Kasumi-1 (cell line): ENCODE measurements around the gene SLC39A6.
"Not testable (repeated sequence)": the region's sequence is repeated elsewhere in the genome, so short reads cannot be mapped to it uniquely, and the experiment has no call there.

Source experiments
- DNase-seq, 2 experiments: peaks; one replicate each; lab custom pipeline; 2025; lab: John Stamatoyannopoulos, UW

The SLC39A6 gene

DNA sequence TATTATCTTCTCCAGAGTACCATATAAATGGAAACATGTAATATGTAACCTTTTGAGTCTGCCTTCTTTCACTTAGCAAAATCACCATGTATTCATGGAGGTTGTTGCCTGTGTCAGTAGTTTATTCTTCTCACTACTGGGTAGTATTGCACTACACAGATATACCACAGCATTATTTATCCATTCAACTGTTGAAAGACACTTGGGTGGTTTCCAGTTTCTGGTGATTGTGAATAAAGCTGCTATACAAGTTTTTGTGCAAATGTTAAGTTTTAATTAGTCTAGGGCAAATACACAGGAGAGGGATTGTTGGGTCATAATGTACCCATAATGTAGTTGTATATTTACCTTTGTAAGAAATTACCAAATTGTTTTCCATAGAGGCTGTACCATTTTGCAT lies 32.2 kb downstream of the SLC39A6 start:
- DNase-seq: no peak

DNA sequence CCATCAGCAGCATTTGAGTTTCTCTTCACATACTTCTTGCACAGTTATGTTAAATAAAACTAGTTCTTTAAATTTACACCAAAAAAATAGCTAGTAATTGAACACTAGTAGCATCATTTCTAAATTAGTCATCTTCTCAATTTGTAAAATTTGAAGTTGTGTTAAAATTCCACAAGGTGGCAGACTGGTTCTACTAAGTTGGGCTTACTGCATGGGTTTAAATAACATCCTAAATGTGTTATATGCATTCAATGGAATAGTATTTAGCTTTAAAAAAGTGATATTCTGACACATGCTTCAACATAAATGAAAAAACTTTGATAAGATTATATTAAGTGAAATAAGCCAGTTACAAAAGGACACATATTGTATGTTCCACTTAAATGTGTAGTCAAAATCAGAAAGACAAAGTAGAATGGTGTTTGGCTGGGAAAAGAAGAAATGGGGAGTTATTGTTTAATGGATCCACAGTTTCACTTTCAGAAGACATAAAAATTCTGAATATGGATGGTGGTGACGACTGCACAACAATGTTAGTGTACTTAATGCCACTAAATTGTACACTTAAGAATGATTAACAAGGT lies 33.1 kb downstream of the SLC39A6 start:
- DNase-seq: peak; percentile 71 to 88

DNA sequence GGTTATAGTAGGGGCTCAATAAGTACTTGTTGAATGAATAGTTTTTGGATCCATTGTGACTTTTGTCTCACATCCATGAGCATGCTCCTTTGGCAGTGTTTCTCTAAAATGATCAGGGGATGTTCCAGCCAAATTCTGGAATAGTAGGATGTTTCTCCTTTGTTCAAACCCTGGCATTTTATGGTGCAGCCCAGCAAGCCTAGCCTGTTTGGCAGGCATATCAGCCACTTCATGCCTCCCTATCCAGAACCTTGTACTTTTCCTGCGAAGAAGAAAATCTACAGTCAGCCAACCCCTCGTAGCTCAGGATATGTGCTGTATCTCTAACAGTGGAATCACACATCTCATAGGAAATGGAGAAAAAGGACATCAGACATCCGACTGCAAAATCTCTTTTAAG lies 34.7 kb downstream of the SLC39A6 start:
- DNase-seq: no peak

DNA sequence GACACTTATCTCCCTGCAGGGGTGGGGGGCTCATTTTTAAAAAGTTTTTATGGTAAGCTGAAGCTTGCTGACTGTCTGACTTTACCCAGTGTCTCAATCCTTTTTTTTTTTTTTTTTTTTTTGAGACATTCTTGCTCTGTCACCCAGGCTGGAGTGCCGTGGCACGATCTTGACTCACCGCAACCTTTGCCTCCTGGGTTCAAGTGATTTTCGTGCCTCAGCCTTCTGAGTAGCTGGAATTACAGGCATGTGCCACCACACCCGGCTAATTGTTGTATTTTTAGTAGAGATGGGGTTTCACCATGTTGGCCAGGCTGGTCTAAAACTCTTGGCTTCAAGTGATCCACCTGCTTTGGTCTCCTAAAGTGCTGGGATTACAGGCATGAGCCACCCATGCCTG lies 37.0 kb downstream of the SLC39A6 start:
- not testable (repeated sequence) for DNase-seq

DNA sequence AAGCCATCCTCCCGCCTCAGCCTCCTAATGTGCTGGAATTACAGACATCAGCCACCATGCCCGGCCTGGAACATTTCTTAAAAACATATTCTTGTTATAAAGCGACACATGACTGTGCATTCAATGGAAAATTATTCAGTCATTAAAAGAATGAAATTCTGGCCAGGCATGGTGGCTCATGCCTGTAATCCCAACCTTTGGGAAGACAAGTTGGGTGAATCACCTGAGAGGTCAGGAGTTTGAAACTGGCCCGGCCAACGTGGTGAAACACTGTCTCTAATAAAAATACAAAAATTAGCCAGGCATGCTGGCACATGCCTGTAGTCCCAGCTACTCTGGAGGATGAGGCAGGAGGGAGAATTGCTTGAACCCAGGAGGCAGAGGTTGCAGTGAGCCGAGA lies 40.1 kb downstream of the SLC39A6 start:
- no peak for DNase-seq

DNA sequence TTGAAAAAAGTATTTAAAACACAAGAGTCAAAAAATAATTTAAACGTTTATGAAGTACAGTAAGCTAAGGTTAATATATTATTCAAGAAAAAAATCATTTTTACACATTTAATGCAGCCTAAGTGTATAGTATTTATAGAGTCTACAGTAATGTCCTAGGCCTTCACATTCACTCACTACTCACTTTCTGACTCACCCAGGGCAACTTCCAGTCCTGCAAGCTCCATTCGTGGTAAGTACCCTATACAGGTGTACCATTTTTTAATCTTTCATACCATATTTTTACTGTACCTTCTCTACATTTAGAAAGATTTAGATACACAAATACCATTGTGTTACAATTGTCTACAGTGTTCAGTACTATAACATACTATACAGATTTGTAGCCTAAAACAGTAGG lies 40.9 kb downstream of the SLC39A6 start:
- DNase-seq: no peak

DNA sequence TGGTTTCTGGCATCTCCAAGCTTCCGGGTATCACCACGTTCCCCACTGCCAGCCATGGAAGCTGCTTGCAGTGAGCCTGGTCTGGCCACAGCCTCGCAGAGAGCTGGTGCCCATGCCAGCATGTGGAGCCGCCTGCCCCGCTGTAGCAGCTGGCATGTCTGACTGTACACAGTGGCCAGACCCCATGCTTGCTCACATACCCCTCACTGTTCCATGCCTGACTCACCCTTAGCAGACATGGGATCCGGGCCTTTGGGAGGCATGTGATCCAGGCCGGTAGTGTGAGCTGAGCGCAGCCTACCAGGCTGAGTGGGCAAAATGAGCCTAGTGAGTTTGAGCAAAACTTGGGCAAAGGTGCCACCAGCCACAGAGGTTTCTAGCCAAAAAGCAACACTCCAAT lies 43.0 kb downstream of the SLC39A6 start:
- DNase-seq: no peak

DNA sequence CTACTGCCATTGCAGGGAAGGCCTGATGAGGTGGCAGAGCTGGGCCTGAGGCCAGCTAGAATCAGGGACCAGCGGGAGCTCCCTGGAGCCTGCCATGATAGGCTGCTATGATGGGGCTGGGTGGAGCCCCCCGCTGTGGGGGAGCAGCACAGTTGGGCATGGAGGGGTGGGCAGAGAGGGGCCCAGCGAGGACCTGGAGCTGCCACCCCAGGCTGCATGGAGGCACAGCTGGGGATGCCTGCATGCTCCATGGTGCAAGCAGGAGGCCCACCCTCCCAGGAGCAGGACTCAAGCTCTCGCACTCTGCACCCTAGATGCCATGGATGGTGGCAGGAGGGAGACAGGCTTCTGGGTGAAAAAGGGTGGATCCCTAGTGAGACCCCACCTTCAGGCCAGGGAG lies 43.9 kb downstream of the SLC39A6 start:
- DNase-seq: no peak

DNA sequence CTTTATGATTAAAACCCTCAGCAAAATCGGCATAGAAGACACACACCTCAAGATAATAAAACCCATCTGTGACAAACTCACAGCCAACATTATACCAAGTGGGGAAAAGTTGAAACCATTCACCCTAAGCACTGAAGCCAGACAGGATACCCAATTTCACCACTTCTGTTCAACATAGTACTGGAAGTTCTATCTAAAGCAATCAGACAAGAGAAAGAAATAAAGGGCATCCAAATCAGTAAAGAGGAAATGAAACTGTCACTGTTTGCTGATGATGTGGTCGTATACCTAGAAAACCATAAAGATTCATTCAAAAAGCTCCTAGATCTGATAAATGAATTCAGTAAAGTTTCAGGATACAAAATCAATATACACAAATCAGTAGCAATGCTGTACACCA lies 45.4 kb downstream of the SLC39A6 start:
- no peak for DNase-seq

DNA sequence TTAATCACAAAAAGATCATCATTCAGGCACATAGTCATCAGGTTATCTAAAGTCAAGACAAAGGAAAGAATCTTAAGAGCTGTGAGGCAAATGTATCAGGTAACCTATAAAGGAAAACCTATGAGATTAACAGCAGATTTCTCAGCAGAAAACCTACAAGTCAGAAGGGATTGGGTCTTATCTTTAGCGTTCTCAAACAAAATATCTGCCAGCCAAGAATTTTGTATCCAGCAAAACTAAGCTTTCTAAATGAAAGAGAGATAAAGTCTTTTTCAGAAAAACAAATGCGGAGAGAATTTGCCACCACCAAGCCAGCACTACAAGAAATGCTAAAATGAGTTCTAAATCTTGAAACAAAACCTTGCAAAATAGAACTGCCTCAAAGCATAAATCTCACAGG lies 48.0 kb downstream of the SLC39A6 start:
- DNase-seq: not testable (repeated sequence)

DNA sequence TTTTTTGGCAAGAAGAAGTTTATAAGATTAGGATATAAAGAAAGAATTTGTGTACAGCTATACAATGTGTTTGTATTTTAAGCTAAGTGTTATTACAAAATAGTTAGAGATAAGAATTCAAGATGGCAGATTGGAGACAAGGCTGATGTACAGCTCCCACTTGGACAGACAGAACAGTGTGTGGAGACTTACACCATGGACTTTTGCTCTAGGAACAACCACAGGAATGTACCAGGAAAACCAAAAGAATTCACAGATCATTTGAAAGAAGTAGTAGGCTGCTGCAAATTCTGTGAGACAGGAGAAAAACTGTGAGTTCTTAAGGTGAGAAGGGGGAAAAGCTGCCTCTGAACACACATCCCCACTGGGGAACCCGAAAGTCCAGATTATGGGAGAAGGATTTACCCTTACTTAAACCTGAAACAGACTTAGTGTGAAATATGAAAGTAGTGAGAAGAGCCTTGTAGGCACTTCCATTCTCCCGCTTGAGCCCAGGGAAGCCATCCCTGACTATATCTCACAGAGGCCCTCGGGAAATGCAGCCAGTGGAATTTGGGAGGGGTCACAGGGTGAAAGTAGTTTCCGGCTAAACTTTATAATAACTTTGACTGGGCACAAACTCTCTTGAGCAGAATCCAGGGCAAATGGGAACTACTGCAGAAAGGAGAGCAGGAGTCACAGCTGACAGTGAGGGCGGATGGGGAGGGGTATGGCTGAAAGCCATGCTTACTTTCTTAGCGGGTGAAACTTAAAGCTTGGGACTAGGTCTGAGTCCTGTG lies 50.2 kb downstream of the SLC39A6 start:
- DNase-seq: no peak

DNA sequence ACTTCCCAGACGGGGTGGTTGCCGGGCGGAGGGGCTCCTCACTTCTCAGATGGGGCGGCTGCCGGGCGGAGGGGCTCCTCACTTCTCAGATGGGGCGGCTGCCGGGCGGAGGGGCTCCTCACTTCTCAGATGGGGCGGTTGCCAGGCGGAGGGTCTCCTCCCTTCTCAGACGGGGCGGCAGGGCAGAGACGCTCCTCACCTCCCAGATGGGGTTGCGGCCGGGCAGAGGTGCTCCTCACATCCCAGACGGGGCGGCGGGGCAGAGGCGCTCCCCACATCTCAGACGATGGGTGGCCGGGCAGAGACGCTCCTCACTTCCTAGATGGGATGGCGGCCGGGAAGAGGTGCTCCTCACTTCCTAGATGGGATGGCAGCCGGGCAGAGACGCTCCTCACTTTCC lies 51.4 kb downstream of the SLC39A6 start:
- DNase-seq: not testable (repeated sequence)

DNA sequence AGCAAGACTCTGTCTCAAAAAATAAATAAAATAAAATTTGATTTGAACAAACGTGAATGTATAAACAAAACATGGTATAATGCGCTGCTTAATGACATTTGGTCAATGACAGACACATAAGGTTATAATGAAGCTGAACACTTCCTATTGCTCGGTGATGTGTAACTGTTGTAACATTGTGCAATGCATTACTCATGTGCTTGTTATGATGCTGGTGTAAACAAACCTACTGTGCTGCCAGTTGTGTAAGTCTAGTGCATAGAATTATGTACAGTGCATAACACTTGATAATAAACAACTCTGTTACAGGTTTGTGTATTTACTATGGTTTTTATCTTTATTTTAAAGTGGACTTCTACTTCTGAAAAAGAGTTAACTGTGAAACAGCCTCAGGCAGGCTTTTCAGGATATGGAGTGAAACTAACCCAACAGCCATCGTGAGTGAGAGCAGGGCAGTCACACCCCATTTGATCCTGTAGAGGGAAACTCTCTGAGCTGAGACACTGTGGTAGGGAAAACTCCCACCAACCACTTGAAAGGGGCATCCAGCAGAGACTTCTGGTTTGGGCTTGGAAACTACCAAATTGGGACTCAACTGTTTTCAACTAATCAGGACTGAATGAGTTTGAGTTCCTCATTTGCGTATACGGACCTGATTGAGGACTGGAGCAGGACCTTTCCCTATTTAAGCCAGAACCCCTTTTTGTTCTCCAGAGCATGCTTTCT lies 53.1 kb downstream of the SLC39A6 start:
- DNase-seq: no peak

DNA sequence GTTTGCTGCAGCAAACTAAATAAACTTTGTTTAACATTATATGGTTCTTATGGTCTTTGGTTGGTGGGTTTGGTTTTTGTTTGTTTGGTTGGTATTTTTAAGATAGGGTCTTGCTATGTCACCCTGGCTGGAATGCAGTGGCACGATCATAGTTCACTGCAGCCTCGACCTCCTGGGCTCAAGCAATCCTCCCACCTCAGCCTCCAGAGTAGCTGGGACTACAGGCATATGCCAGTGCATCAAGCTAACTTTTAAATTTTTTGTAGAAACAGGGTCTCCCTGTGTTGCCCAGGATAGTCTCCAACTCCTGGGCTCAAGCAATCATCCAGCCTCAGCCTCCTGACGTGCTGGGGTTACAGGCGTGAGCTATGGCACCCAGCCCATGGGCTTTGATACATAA lies 54.7 kb downstream of the SLC39A6 start:
- no peak for DNase-seq

DNA sequence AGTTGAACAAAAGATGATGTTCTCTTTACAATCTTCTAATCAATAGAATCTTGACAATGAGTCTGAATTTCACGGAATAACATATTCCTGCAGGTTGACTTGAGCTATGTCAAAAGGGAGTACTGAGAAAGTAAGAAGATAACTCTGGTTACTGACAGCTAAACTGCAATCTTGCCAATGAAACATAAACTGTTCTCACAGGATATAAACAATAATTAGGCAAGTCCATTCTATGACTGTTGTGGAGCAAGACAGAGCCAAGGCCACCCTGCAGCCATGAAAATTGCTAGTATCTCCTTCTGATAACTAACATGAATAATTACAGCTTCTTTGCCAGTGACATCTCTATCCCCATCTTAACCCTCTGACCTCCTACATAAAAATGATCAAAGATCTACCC lies 55.5 kb downstream of the SLC39A6 start:
- no peak for DNase-seq

DNA sequence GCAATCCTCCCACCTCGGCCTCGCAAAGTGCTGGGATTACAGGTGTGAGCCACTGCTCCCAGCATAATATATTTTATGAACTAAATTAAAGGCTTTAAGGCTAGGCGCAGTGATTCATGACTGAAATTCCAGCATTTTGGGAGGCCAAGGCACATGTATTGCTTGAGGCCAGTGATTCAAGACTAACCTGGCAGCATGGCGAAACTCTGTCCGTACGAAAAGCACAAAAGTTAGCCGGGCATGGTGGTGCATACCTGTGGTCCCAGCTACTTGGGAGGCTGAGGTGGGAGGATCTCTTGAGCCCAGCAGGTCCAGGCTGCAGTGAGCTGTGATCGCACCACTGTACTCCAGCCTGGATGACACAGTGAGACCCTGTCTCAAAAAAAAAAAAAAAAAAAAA lies 56.7 kb downstream of the SLC39A6 start:
- DNase-seq: not testable (repeated sequence)

DNA sequence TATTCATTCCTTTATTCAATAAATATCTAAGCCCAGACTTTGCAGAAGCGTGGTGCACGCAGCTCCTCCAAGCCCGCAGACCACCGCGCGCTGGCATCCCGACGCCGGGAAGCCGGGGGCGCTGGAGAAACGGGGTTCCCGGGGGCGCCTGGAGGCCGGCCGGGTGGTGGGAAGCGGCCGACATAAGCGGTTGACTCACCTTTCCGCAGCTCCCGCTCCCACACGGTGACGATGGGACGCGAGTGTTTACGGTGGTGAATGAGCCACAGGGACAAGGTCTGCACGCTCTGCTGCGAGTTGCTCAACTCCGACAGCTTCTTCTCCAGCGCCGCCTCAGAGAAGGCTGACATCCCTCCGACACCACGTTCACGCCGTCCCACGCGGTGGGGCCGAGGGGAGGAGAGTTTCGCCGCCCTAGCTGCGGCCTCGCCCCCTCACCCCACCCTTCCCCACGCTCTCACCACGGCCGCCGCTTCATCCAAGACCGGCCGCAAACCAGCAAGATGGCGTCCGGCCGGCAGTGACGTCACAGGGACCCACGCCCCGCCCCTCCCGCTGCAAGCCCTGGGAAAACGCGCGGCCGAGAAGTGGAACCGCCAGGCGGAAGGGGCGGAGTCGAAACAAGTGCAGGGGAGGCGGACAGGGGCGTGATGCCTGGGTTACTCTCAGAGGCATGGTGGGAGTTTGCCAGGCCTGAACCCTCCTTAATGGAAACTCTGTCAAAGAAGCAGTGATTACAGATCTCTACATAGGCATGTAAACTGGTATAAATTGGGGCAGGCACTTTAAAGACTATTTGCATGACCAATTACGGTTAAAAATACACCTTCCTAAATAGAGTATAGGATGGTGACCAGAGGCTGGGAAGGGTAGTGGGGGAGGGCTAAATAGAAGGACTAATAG lies 61.8 kb downstream of the SLC39A6 start, which contains the start of gene RPRD1A:
Gene RPRD1A, minus strand, starts transcription at position 505 of the 903 bp plus-strand sequence. Its CDS starts 155 bp downstream, at position 350.
- peak; percentile 93 to 95 for DNase-seq

DNA sequence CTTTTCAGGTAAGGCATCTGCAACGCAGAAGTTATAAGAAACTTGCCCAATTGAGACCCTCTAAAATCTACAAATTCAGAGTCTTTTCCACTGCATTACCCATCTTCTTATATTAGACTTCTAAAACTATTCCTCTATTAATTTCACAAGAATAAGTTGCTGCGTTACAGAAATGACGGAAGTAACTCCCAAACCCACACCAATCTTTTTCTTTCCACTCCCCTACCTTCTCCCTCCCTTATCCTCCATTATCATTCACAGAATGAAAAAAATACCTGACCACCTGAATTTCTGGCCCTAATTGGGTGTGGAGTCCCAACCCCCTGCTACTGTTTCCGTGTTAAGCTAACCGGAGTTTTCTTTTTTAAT lies 62.5 kb downstream of the SLC39A6 start:
- DNase-seq: peak; percentile 11 to 27

DNA sequence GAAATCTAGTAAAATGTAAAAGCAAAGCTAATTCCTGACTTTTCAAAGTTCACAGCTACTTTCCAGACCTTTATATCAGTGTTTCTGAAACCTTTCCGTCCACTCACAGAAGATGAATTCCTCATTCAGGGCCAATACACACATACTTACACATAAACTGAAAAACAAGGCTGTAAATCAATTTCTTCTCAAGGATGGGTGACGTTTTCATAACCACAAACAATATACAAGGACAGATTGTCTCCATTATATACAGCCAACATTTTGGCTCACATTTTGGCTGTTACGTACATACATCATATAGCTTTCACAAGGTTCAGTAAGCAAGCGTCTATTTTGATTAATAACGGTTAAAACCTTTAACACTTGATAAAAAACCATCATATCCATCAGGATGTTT lies 63.1 kb downstream of the SLC39A6 start:
- DNase-seq: no peak

DNA sequence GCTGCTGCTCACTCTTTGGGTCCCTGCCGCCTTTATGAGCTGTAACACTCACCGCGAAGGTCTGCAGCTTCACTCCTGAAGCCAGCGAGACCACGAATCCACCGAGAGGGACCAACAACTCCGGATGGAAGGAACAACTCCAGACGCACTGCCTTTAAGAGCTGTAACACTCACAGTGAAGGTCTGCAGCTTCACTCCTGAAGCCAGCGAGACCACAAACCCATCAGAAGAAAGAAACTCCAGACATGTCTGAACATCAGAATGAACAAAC lies 64.4 kb downstream of the SLC39A6 start:
- DNase-seq: not testable (repeated sequence)

DNA sequence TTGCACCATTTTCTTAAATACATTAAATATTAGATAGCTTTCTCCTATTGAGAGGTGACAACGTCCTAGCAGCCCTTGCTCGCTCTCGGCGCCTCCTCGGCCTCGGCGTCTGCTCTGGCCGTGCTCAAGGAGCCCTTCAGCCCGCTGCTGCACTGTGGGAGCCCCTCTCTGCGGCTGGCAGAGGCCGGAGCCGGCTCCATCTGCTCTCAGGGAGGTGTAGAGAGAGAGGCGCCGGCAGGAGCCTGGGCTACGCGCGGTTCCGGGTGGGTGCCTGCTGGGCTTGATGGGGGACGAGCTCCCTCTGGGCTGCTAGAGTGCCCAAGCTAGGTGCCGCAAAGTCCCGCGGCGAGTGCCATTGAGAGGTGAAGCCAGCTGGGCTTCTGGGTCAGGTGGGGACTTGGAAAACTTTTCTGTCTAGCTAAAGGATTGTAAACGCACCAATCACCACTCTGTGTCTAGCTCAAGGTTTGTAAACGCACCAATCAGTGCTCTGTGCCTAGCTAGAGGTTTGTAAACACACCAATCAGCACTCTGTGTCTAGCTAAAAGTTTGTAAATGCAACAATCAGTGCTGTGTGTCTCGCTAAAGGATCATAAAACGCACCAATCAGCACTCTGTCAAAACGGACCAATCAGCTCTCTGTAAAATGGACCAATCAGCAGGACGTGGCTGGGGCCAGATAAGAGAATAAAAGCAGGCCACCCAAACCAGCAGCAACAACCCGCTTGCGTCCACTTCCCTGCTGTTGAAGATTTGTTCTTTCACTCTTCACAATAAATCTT lies 64.9 kb downstream of the SLC39A6 start:
- no peak for DNase-seq

DNA sequence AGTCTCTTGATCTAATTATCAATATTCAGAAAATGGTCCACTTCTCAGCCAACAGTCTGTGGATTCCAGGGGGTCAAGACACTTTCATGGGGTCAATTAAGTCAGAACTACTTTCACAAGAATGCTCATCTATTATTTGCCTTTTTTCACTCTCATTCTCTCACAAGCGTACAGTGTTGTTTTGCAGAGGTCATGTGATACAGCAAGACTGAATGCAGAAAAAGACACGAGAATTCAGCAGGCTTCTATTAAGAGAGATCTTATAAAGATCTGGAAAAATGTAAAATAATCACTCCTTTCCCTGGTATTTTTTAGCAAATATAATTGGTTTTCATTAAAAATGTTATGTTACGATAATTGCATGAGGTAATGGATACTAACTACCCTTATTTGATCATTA lies 70.5 kb downstream of the SLC39A6 start:
- DNase-seq: no peak
